Fibroblast of lung (primary cell): ENCODE data around the gene PDE4D. TPM values are rescaled to one million over a fixed set of nuclear protein-coding genes. Genes with fewer than 3 reads are reported as not detected.

Experiments
- DNase-seq, 2 donors: peaks; one replicate each; pipeline versions ENCODE4 v3.0.0 to v3.0.0-alpha.2; 2010; ENCODE audit warnings: low read depth in 2 of 2
- H2AFZ ChIP-seq: 2 replicates; pipeline ENCODE4 v1.5.1; 2012; ENCODE audit warnings: low read length, control low read depth, inconsistent platforms
- H3K27ac ChIP-seq: 2 replicates; pipeline ENCODE4 v1.5.1; 2011; ENCODE audit warnings: low read length, control low read depth; ENCODE audit not compliant: insufficient read depth
- H3K27me3 ChIP-seq: 2 replicates; pipeline ENCODE4 v1.5.1; 2011; ENCODE audit warnings: mild to moderate bottlenecking, low read length; ENCODE audit not compliant: control insufficient read depth, insufficient read depth
- H3K36me3 ChIP-seq: 2 replicates; pipeline ENCODE4 v1.5.1; 2011; ENCODE audit warnings: low read length; ENCODE audit not compliant: control insufficient read depth, insufficient read depth
- H3K4me1 ChIP-seq: 2 replicates; pipeline ENCODE4 v1.5.1; 2011; ENCODE audit warnings: low read length; ENCODE audit not compliant: control insufficient read depth, insufficient read depth; ENCODE audit errors: extremely low read depth
- H3K4me2 ChIP-seq: 2 replicates; pipeline ENCODE4 v1.5.1; 2011; ENCODE audit warnings: low read length, control low read depth; ENCODE audit not compliant: insufficient read depth; ENCODE audit errors: extremely low read depth
- H3K4me3 ChIP-seq, 4 experiments: fragments of 200-600 bp in 1 of 4; sonication (generic) in 1 of 4; replicated peaks in 1 of 4; 2 replicates each; pipeline ENCODE4 v1.5.1; 2011 to 2016; ENCODE audit warnings: low read length in 4 of 4, low read depth in 3 of 4, mild to moderate bottlenecking in 3 of 4, control low read depth in 2 of 4, inconsistent platforms in 1 of 4, mixed read lengths in 1 of 4; ENCODE audit not compliant: insufficient read depth in 1 of 4; ENCODE audit errors: control extremely low read depth in 1 of 4
- H3K79me2 ChIP-seq: 2 replicates; pipeline ENCODE4 v1.5.1; 2012; ENCODE audit warnings: mild to moderate bottlenecking, low read length, inconsistent platforms; ENCODE audit not compliant: control insufficient read depth, insufficient read depth
- H3K9ac ChIP-seq: 2 replicates; pipeline ENCODE4 v1.5.1; 2011; ENCODE audit warnings: mild to moderate bottlenecking, low read length, control low read depth; ENCODE audit not compliant: insufficient read depth
- H3K9me3 ChIP-seq: 2 replicates; pipeline ENCODE4 v1.5.1; 2012; ENCODE audit warnings: low read depth, low read length; ENCODE audit not compliant: control insufficient read depth, insufficient read depth
- H4K20me1 ChIP-seq: 2 replicates; pipeline ENCODE4 v1.5.1; 2011; ENCODE audit warnings: low read length; ENCODE audit not compliant: control insufficient read depth, insufficient read depth; ENCODE audit errors: extremely low read depth
- EZH2 ChIP-seq: IDR thresholded peaks from 2 replicates; pipeline ENCODE4 v1.5.1; 2012; ENCODE audit warnings: low read length, control low read depth, mild to moderate bottlenecking; ENCODE audit errors: missing control alignments
- polyA plus RNA-seq, 2 donors: library from polyadenylated mRNA; depleted of rRNA in 1 of 2; stranded (reverse) in 1 of 2; unstranded in 1 of 2; fragments of >200 nt; gene quantifications; 2 replicates each; pipeline ENCODE4 v1.2.1, GENCODE V29; 2011 to 2012; ENCODE audit warnings: missing spikeins in 1 of 2
- total RNA-seq: library from RNA; depleted of rRNA; stranded (reverse); fragments of >200 nt; gene quantifications from 2 replicates; pipeline ENCODE4 v1.2.1, GENCODE V29; 2014
- TF ChIP-seq, protein P1 (sequence below), 2 donors: IDR thresholded peaks in 1 of 2; conservative IDR thresholded peaks in 1 of 2; 1 replicate in 1 of 2; 2 replicates in 1 of 2; pipeline ENCODE4 v1.5.1; 2011 to 2012; ENCODE audit warnings: low read length in 2 of 2, control low read depth in 1 of 2, inconsistent platforms in 1 of 2, low read depth in 1 of 2, mild to moderate bottlenecking in 1 of 2

PDE4D gene
- total and polyA plus RNA-seq, 2 donors (not counting 1 experiment from before 2014, with no cell fraction given), result 2.1 to 8.3 TPM

DNA sequence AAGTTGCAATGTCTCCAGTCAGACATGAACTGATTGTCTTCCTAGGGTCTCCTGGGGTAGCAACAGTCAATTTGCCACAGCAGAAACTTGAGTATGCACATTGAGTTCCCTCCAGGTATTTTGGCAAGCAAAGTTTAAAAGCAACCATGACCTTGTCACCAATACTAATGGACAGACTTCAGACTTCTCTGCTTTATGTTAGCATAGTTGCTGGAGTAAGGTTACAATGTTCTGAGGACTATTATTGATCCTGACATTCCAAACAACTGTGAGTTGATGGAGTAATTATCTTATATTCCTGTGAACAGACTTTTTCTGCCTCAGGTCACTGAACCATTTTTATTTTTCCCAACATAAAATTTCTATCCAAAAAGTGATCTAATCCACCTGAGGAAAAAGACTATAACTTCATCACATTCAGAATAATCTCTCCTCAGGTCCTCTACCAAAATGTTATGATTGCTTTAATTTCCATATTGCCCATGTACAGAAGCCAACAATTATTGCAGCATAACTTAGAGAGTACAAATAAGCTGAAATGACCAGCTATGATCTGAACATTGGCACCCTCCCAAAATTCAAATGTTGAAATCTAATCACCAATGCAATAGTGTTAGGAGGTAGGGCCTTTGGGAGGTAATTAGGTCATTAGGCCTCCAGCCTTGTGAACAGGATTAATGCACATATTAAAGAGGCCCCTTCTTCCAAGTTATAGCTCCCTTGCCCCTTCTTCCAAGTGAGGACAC, 228.3 kb downstream of the PDE4D start:
- Histone ChIP-seq H3K79me2 (no peaks in the 10 kb centered on the region), H4K20me1 (no peaks in the 10 kb centered on the region), H3K36me3 (no peaks in the 10 kb centered on the region), H3K4me2 (no peak overlapping the region), H2AFZ (no peak overlapping the region), H3K4me3 (no peak overlapping the region), H3K9ac (no peak overlapping the region), H3K9me3 (no peaks in the 10 kb centered on the region), H3K27me3 (no peaks in the 10 kb centered on the region), H3K27ac (no peak overlapping the region), H3K4me1 (no peaks in the 10 kb centered on the region)
- TF ChIP-seq EZH2, result no peak
- TF ChIP-seq, protein P1, sequence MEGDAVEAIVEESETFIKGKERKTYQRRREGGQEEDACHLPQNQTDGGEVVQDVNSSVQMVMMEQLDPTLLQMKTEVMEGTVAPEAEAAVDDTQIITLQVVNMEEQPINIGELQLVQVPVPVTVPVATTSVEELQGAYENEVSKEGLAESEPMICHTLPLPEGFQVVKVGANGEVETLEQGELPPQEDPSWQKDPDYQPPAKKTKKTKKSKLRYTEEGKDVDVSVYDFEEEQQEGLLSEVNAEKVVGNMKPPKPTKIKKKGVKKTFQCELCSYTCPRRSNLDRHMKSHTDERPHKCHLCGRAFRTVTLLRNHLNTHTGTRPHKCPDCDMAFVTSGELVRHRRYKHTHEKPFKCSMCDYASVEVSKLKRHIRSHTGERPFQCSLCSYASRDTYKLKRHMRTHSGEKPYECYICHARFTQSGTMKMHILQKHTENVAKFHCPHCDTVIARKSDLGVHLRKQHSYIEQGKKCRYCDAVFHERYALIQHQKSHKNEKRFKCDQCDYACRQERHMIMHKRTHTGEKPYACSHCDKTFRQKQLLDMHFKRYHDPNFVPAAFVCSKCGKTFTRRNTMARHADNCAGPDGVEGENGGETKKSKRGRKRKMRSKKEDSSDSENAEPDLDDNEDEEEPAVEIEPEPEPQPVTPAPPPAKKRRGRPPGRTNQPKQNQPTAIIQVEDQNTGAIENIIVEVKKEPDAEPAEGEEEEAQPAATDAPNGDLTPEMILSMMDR (conservative IDR thresholded peaks at IDR 0.05 in 1 of 2, IDR thresholded peaks at IDR 0.05 in 1 of 2; ENCODE audit: low read depth in 1 of 2, low read length in 2 of 2), result no peak
- DNase-seq, result peak in 1 of 2 donors; percentile 52

DNA sequence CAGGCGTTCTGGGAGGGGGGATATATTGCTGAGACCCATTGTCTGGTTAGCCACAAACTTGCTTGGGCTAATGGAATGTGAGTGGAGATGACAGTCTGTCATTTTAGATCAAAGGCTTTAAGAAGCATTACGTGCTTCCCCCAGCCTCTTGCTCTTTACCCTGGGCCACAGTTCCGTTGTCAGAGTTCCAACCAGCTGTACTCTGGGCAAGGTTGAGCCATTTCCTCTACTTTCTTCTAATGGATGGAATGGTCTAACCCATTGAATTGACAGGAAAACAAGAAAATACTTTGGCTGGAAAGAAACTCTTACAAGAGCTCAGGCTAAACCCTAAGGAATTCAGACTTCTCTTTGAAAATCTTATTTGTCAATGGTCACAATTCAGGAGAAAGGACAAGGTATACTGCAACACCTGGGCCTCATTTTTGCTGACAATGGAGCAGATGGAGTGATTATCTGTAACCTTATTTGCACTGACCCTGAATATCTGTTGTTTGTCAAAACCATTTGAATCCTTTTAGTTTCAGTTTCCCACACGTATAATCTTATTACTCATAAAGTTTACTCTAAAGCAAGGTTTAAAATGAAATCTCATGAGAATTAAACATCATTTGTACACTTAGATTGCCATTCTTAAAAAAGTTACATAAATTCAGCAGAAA, 231.4 kb downstream of the PDE4D start:
- Histone ChIP-seq H2AFZ (peak overlapping the region; percentile 52), H3K27ac (no peak overlapping the region), H3K4me1 (no peaks in the 10 kb centered on the region), H3K27me3 (no peaks in the 10 kb centered on the region), H3K36me3 (no peaks in the 10 kb centered on the region), H3K79me2 (no peaks in the 10 kb centered on the region), H3K4me2 (peak overlapping the region; percentile 46), H3K9me3 (no peaks in the 10 kb centered on the region), H3K4me3 (peak overlapping the region in 1 of 4 experiments; percentile 37), H3K9ac (no peak overlapping the region), H4K20me1 (no peaks in the 10 kb centered on the region)
- peak; percentile 43 to 75 for DNase-seq
- TF ChIP-seq, protein P1 (conservative IDR thresholded peaks at IDR 0.05 in 1 of 2, IDR thresholded peaks at IDR 0.05 in 1 of 2; ENCODE audit: low read depth in 1 of 2, low read length in 2 of 2), result no peak

DNA sequence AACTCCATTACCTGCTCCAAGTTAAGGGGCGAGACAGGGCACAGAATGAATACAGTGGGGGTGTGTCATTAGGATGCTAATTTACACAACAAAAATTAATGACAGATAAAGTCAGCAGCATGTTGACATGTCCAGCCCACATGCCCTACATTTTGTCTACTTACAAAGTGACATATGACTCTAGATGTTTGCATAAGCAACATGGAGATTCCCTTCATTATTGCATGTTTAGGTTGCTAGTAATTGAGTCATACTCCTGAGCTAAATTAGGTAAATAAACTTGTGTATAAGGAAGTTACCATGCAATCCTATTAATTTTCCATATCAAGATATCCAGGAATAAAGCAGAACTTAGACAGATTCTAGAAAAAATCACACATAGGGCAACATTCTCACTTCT, 232.2 kb downstream of the PDE4D start:
- H3K4me1 ChIP-seq, result no peaks in the 10 kb centered on the region
- H3K9me3 ChIP-seq, result no peaks in the 10 kb centered on the region
- no peak for TF ChIP-seq EZH2
- TF ChIP-seq, protein P1 (conservative IDR thresholded peaks at IDR 0.05 in 1 of 2, IDR thresholded peaks at IDR 0.05 in 1 of 2; ENCODE audit: low read depth in 1 of 2, low read length in 2 of 2), result no peak
- H2AFZ ChIP-seq, result no peak overlapping the region
- no peaks in the 10 kb centered on the region for H4K20me1 ChIP-seq
- no peaks in the 10 kb centered on the region for H3K27me3 ChIP-seq
- no peak overlapping the region for H3K4me2 ChIP-seq
- no peaks in the 10 kb centered on the region for H3K36me3 ChIP-seq
- H3K9ac ChIP-seq, result no peak overlapping the region
- H3K79me2 ChIP-seq, result no peaks in the 10 kb centered on the region
- no peak overlapping the region for H3K27ac ChIP-seq
- DNase-seq, result peak in 1 of 2 donors; percentile 31
- no peak overlapping the region for H3K4me3 ChIP-seq
